ENCODE results near the gene UAP1L1. TPM values are rescaled to one million over a fixed set of nuclear protein-coding genes. Genes with fewer than 3 reads are reported as not detected.
A peak's percentile ranks its signal among the peaks of the same experiment; 100 is the strongest.
"Not testable (repeated sequence)": the region's sequence is repeated elsewhere in the genome, so short reads cannot be mapped to it uniquely, and the experiment has no call there.

Gene UAP1L1
- total RNA-seq, 1 donor from 2014 or later = 11.5 TPM

- intact Hi-C loops (cut with micrococcal nuclease) = loop anchor here (5.0 kb wide), 1 partner anchor 121 kb away; no protein-coding TSS in a partner anchor
- peaks cover 14% of the 10 kb centered on the region for H3K36me3 ChIP-seq
- H3K4me1 ChIP-seq = peaks cover 46% of the 10 kb centered on the region
- H3K9me3 ChIP-seq (replicated peaks) = no peaks in the 10 kb centered on the region
- H3K27ac ChIP-seq (replicated peaks) = peak overlapping the region; percentile 92
- peak overlapping the region; percentile 8 for H3K4me3 ChIP-seq
- H3K27me3 ChIP-seq (ENCODE audit: low read depth) = no peaks in the 10 kb centered on the region
- TF ChIP-seq CTCF (IDR thresholded peaks at IDR 0.05; ENCODE audit: borderline replicate concordance) = no peak
- peak; percentile 41 for DNase-seq
These were observed 39.4 kb downstream of the UAP1L1 start for GRCh38 chr9:137116728-137117127.

- no peaks in the 10 kb centered on the region for H3K9me3 ChIP-seq (replicated peaks)
- DNase-seq = no peak
- H3K4me3 ChIP-seq = peak overlapping the region; percentile 8
- intact Hi-C loops (cut with micrococcal nuclease) = loop anchor here (5.0 kb wide), 1 partner anchor 120 kb away; no protein-coding TSS in a partner anchor
- peak overlapping the region; percentile 92 for H3K27ac ChIP-seq (replicated peaks)
- no peak for TF ChIP-seq CTCF (IDR thresholded peaks at IDR 0.05; ENCODE audit: borderline replicate concordance)
- no peaks in the 10 kb centered on the region for H3K27me3 ChIP-seq (ENCODE audit: low read depth)
- peaks cover 8% of the 10 kb centered on the region for H3K36me3 ChIP-seq
- H3K4me1 ChIP-seq = peaks cover 46% of the 10 kb centered on the region
These were observed 40.0 kb downstream of the UAP1L1 start for GRCh38 chr9:137117269-137117731.

- not testable (repeated sequence) for H3K27me3 ChIP-seq (ENCODE audit: low read depth); DNase-seq; H3K9me3 ChIP-seq (replicated peaks); H3K36me3 ChIP-seq; H3K4me3 ChIP-seq
- Histone ChIP-seq H3K27ac (replicated peaks) (peak overlapping the region; percentile 92), H3K4me1 (peaks cover 46% of the 10 kb centered on the region)
- intact Hi-C loops (cut with micrococcal nuclease) = loop anchor here (5.0 kb wide), 1 partner anchor 119 kb away; no protein-coding TSS in a partner anchor
These were observed 40.8 kb downstream of the UAP1L1 start for GRCh38 chr9:137118092-137118603.

GRCh38 chr9:137121927-137122795 is 44.8 kb downstream of the UAP1L1 start:
- intact Hi-C loops (cut with micrococcal nuclease) = loop anchor here (5.0 kb wide), 1 partner anchor 105 kb away; the partner anchor contains the start of genes CYSRT1 and RNF224
- H3K4me1 ChIP-seq = peaks cover 26% of the 10 kb centered on the region
- not testable (repeated sequence) for H3K4me3 ChIP-seq; H3K36me3 ChIP-seq; H3K27me3 ChIP-seq (ENCODE audit: low read depth); H3K27ac ChIP-seq (replicated peaks); DNase-seq; H3K9me3 ChIP-seq (replicated peaks)

GRCh38 chr9:137122796-137123467 is 45.6 kb downstream of the UAP1L1 start:
- not testable (repeated sequence) for DNase-seq

GRCh38 chr9:137123468-137123837 is 46.1 kb downstream of the UAP1L1 start:
- H3K4me3 ChIP-seq = no peak overlapping the region
- H3K36me3 ChIP-seq = no peaks in the 10 kb centered on the region
- peaks cover 26% of the 10 kb centered on the region for H3K4me1 ChIP-seq
- TF ChIP-seq CTCF (IDR thresholded peaks at IDR 0.05; ENCODE audit: borderline replicate concordance) = no peak
- DNase-seq = no peak
- H3K27ac ChIP-seq (replicated peaks) = no peak overlapping the region
- H3K27me3 ChIP-seq (ENCODE audit: low read depth) = no peaks in the 10 kb centered on the region
- intact Hi-C loops (cut with micrococcal nuclease) = loop anchor here (5.0 kb wide), 1 partner anchor 104 kb away; the partner anchor contains the start of genes CYSRT1 and RNF224
- H3K9me3 ChIP-seq (replicated peaks) = no peaks in the 10 kb centered on the region

More at GRCh38 chr9:137122796-137123467, 45.6 kb downstream of the UAP1L1 start:
- H3K27ac ChIP-seq (replicated peaks); H3K9me3 ChIP-seq (replicated peaks); H3K36me3 ChIP-seq; H3K27me3 ChIP-seq (ENCODE audit: low read depth); H3K4me3 ChIP-seq: not testable (repeated sequence)
- H3K4me1 ChIP-seq = peaks cover 26% of the 10 kb centered on the region
- intact Hi-C loops (cut with micrococcal nuclease) = loop anchor here (5.0 kb wide), 1 partner anchor 104 kb away; the partner anchor contains the start of genes CYSRT1 and RNF224

GRCh38 chr9:137123952-137124462 is 46.7 kb downstream of the UAP1L1 start:
- intact Hi-C loops (cut with micrococcal nuclease) = loop anchor here (5.0 kb wide), 1 partner anchor 103 kb away; the partner anchor contains the start of genes CYSRT1 and RNF224
- H3K27me3 ChIP-seq (ENCODE audit: low read depth); H3K4me3 ChIP-seq; H3K36me3 ChIP-seq; DNase-seq; H3K27ac ChIP-seq (replicated peaks); H3K9me3 ChIP-seq (replicated peaks): not testable (repeated sequence)
- H3K4me1 ChIP-seq = peaks cover 29% of the 10 kb centered on the region

All from left ventricle myocardium inferior (tissue), 1 donor.